ENCODE results near the gene UBXN10. TPM values are rescaled to one million over a fixed set of nuclear protein-coding genes. Genes with fewer than 3 reads are reported as not detected.
"Not testable (repeated sequence)": the region's sequence is repeated elsewhere in the genome, so short reads cannot be mapped to it uniquely, and the experiment has no call there.

UBXN10 gene
- total and polyA plus RNA-seq, 8 donors: 1.8 to 6.4 (median 4.6) TPM

GRCh38 chr1:20212685-20213331, 26.9 kb downstream of the UBXN10 start:
- intact Hi-C loops (cut with DNase I): loop anchor here in 1 of 2 donors (5.0 kb wide), 1 partner anchor 279 kb away; no protein-coding TSS in a partner anchor
- Histone ChIP-seq H3K4me1 (peaks cover 0 to 12% of the 10 kb centered on the region in 2 donors), H3K4me3 (no peak overlapping the region), H3K27me3 (peaks cover 0 to 80% of the 10 kb centered on the region in 2 donors), H3K9me3 (no peaks in the 10 kb centered on the region), H3K36me3 (no peaks in the 10 kb centered on the region), H3K27ac (no peak overlapping the region)
- peak; percentile 65 to 75 for TF ChIP-seq CTCF (IDR thresholded peaks at IDR 0.05)
- ATAC-seq (peak; percentile 95), DNase-seq (peak; percentile 42 to 86 (median 72))

- no peak overlapping the region for H3K4me3 ChIP-seq
- no peaks in the 10 kb centered on the region for H3K9me3 ChIP-seq
- DNase-seq: no peak
- no peaks in the 10 kb centered on the region for H3K36me3 ChIP-seq
- peaks cover 0 to 71% of the 10 kb centered on the region in 2 donors for H3K27me3 ChIP-seq
- ATAC-seq: no peak
- peaks cover 0 to 12% of the 10 kb centered on the region in 2 donors for H3K4me1 ChIP-seq
- TF ChIP-seq CTCF (IDR thresholded peaks at IDR 0.05): no peak
- intact Hi-C loops (cut with DNase I): no loop called here
- H3K27ac ChIP-seq: no peak overlapping the region
Measured at GRCh38 chr1:20215716-20216115, 29.8 kb downstream of the UBXN10 start.

- H3K9me3 ChIP-seq: no peaks in the 10 kb centered on the region
- no peaks in the 10 kb centered on the region for H3K36me3 ChIP-seq
- peak in 1 of 2 donors; percentile 11 for TF ChIP-seq CTCF (IDR thresholded peaks at IDR 0.05)
- peaks cover 0 to 70% of the 10 kb centered on the region in 2 donors for H3K27me3 ChIP-seq
- intact Hi-C loops (cut with DNase I): no loop called here
- no peak for DNase-seq
- H3K4me1 ChIP-seq: peaks cover 0 to 12% of the 10 kb centered on the region in 2 donors
- ATAC-seq: peak; percentile 60
- no peak overlapping the region for H3K27ac ChIP-seq
- no peak overlapping the region for H3K4me3 ChIP-seq
Measured at GRCh38 chr1:20216574-20216973, 30.7 kb downstream of the UBXN10 start.

- ATAC-seq; DNase-seq; H3K4me1 ChIP-seq; H3K36me3 ChIP-seq; intact Hi-C loops (cut with DNase I); H3K27ac ChIP-seq; H3K9me3 ChIP-seq; H3K4me3 ChIP-seq: not testable (repeated sequence)
- H3K27me3 ChIP-seq: peaks cover 2 to 65% of the 10 kb centered on the region in 2 donors
Measured at GRCh38 chr1:20219053-20219452, 33.2 kb downstream of the UBXN10 start.

- DNase-seq (no peak), ATAC-seq (no peak)
- no peak overlapping the region for H3K4me3 ChIP-seq
- TF ChIP-seq CTCF (IDR thresholded peaks at IDR 0.05): no peak
- no peaks in the 10 kb centered on the region for H3K4me1 ChIP-seq
- no peak overlapping the region for H3K27ac ChIP-seq
- peaks cover 10 to 66% of the 10 kb centered on the region in 2 donors for H3K27me3 ChIP-seq
- no peaks in the 10 kb centered on the region for H3K36me3 ChIP-seq
- no peaks in the 10 kb centered on the region for H3K9me3 ChIP-seq
- intact Hi-C loops (cut with DNase I): no loop called here
Measured at GRCh38 chr1:20220036-20220435, 34.1 kb downstream of the UBXN10 start.

- no peak for DNase-seq
- Histone ChIP-seq H3K9me3 (no peaks in the 10 kb centered on the region), H3K36me3 (no peaks in the 10 kb centered on the region), H3K27ac (no peak overlapping the region), H3K4me3 (no peak overlapping the region), H3K27me3 (peaks cover 13 to 65% of the 10 kb centered on the region in 2 donors), H3K4me1 (no peaks in the 10 kb centered on the region)
- no peak for TF ChIP-seq CTCF (IDR thresholded peaks at IDR 0.05)
- ATAC-seq: no peak
- intact Hi-C loops (cut with DNase I): no loop called here
Measured at GRCh38 chr1:20223106-20223505, 37.2 kb downstream of the UBXN10 start.
